ENCODE data around the gene MAN1A1.

DNA sequence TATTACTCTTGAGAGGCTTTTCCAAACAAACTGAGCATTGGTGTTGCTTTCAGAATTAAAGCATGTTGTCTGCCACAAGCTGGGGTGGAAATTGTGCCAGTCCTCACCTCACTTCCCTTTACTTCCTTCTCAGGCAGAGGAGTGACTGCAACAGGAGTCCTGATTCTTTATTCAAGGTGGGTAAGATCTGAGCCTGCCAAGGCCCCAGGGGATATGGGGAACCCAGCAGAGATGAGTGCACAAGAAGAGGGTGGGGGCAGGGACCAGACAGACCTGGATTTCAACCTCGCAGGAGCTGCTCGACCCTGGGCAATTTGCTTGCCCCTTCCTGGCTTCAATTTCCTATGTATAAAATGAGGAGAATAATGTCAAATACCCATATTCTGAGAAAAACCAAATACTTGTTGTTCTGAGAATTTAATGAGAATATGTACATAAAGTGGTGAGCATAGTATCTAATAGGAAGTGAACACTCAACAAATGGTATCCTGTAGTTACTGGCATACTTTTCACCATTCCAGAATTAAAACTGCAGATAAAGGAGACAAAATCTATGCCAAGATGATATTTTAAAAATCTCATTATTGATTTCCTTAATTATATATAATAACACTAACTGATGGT is 17.8 kb downstream of the MAN1A1 start:
- no peak for TF ChIP-seq SIN3A (IDR thresholded peaks at IDR 0.05; ENCODE audit: borderline replicate concordance, insufficient read depth, low read length)
- no peak for TF ChIP-seq FOXP2 (optimal IDR thresholded peaks at IDR 0.05; ENCODE audit: borderline replicate concordance, extremely low read depth, extremely low read length, insufficient read depth)
- TF ChIP-seq TAF1 (IDR thresholded peaks at IDR 0.05; ENCODE audit: borderline replicate concordance, insufficient read depth, low read length) = no peak
